Measurements from ENCODE around the gene COX17.

- TF ChIP-seq CTCF (IDR thresholded peaks at IDR 0.05) (no peak), POLR2A (IDR thresholded peaks at IDR 0.05) (no peak)
Measured at GRCh38 chr3:119636891-119637611, 40.2 kb downstream of the COX17 start.

All from uterus (tissue), 2 donors.